ENCODE results near the gene RHPN2.

Gene RHPN2

GRCh38 chr19:33064792-33065550, at the start of gene RHPN2:
TSS of gene RHPN2 (minus strand) at chr19:33064888. CDS start at chr19:33064852, 36 bp downstream.
- no peak for DNase-seq

DNA sequence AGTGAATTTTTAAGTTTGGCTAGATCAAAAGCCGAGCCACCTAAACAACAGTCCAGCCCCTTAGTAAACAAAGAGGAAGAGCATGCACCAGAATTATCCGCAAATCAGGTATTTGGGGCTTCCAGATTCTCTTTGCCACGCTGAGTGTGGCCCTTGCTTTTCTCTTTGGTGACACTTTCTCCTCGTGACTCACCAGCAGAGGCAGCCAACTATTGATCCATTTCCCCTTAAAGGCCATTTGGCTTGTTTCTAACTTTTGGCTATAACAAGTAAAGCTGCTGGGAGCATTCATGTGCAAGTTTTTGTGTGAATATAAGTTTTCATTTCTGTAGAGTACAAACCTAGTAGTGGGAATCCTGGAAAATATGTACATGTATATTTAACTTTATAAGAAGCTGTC, 49.6 kb upstream of the RHPN2 start:
- no peak for DNase-seq

DNA sequence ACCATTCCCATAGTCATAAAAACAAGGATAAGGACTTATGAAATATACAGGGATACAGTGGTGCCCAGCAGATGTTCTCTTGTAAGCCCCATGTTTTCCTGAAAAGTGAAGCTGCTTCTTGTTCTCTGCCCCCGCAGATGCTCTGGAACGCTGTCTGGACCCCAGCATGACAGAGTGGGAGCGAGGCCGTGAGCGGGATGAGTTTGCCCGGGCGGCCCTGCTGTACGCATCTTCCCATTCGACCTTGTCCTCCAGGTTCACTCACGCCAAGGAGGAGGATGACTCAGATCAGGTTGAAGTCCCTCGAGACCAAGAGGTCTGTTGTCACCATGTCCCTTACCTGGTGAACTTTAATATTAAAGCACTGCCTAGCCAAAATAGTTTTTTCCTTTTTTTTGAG, 46.9 kb upstream of the RHPN2 start:
- DNase-seq, result no peak

GRCh38 chr19:33110137-33110910, 45.6 kb upstream of the RHPN2 start:
- DNase-seq, result no peak

DNA sequence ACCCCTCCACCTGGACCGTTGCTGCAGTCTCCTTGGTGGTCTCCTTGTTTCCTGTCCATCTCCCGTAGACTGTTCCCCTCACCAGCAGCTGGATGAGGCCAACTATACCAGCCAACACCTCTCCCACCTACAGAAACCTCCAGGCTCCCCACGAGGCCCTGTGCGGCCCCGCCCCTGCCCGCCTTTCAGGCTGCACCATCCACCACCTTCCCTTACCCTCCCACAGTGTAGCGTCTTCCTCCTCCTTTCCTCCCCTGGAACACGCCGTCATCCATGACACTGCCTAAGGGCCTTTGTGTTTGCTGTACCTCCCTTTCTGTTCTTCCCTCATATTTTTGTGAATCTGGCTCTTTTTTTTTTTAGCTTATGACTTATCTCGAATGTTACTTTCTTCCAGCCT, 43.5 kb upstream of the RHPN2 start:
- no peak for DNase-seq

DNA sequence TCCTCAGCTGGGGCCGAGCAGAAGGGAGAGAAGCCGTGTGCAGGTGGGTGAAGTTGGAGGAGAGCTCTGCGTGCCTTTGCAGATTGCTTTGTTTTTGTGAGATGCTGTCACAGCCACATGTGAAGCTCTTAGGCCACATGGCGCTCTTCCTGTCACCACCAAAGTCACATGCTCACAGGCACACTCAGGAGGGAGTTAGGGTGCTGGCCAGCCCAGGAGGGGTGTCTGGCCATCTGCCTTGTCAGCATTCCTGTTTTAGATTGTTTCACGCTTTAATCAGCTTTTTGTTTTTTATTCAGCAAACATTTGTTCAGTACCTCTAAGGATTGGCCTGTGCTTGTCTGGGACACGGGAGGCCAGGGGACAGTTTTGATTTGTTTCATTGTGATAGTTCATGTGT, 38.2 kb upstream of the RHPN2 start:
- no peak for DNase-seq

GRCh38 chr19:33100894-33101644, 36.4 kb upstream of the RHPN2 start:
- DNase-seq, result no peak

GRCh38 chr19:33098055-33098534, 33.4 kb upstream of the RHPN2 start:
- DNase-seq, result no peak

GRCh38 chr19:33096005-33096404, 31.3 kb upstream of the RHPN2 start:
- no peak for DNase-seq

DNA sequence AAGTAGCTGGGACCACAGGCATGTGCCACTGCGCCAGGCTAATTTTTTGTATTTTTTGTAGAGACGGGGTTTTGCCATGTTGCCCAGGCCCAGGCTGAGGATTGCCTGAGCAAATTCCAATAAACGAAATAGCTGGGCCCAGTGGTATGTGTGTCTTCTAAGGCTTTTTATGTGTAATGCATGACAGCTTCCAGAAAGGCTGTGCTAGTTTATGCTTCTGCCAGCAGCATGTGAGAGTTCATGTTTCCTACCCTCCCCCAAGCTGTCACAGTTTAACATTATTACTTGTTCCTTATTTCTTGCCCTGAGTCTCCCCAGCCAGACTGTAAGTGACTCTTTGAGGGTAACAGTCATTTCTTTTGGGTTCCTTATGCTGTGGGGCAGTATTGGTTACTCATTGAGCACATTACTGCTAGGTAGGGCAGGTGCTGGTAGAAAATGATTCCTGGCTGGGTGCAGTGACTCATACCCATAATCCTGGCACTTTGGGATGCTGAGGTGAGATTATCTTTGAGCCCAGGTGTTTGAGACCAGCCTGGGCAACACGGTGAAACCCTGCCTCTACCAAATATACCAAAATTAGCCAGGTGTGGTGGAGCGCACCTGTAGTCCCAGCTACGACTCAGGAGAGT, 29.9 kb upstream of the RHPN2 start:
- DNase-seq, result no peak

GRCh38 chr19:33093420-33094210, 28.9 kb upstream of the RHPN2 start:
- DNase-seq, result no peak

GRCh38 chr19:33090179-33090578, 25.5 kb upstream of the RHPN2 start:
- no peak for DNase-seq

DNA sequence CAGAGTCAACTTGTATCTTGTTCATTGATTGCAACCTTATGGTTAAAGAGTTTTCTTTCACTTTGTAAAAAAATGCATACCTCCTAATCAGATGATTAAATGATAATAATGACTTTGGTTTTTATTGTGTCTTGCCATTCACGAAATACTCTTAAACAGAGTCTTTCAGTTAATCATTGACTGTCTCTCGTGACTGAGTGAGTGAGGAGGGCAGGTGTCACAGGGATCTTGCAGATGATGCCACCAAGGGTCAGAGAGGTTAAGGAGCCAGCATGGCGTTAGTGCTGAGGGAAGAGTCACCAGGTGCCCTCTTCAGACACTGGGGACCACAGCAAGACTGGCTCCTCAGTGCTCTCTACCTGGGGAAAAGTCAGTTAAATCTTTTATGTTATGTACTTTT, 24.3 kb upstream of the RHPN2 start:
- DNase-seq, result no peak

DNA sequence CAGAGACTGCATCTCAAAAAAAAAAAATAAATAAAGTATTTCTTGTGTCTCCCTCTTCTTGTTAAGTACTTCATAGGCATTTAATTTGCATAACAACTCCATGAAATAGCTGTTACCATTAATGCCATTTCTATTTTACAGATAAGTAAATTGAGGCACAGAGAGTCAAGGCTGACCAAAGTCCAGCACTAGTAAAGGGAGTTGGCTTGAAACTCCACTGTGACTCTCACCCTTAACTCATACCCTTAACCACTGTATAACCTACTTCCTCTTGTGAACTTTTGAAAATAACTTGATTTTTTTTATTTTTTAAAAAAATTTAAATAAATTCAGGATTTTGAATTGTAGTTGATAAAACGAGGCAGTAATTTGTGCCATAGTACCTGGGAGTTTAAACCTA, 22.3 kb upstream of the RHPN2 start:
- no peak for DNase-seq

- no peak for DNase-seq
These were observed 21.0 kb upstream of the RHPN2 start for GRCh38 chr19:33085570-33086128.

DNA sequence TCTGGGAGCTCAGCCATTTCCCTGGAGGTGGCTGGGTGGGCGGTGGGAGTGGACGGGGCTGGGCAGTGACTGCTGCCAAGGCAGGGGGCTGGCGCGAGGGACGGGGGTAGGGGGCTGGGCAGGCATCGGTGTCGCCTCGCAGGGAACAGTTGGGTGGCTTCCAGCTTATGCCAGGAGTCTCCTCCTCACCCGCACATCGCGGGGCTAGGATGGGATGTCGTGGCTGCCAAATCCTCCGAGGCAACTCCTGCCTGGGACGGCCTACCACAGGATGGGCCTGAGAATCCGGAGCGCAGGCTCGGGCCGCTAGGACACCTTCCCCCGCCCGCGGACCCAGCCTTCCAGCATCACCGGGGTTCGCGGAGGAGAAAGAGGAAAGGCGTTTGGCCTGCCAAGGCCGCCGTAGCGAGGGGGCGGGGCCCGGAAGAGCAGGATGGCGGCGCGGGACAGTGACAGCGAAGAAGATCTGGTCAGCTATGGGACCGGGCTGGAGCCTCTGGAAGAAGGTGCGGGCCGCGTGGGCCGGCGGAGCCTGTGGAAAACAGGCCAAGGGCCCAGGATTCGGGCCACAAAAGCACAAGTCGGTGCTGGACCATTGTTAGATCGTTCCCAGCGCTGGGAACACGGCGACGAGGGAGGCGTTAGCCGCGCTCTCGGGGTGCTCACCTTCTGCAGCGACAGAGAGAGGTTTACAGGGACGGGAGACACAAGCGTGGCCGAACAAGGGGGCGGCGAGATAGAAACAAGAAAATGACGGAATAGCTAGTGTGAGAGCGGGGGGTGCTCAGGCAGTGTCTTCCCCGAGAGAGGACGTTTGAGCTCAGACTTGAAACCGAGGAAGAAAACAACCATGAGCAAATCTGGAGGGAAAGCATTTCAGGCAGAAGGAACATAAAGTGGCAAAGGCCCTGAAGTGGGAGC, 16.3 kb upstream of the RHPN2 start, which contains the start of gene GPATCH1:
Gene GPATCH1 (plus strand): TSS at position 421 of the 921 bp plus-strand sequence. CDS start 13 bp downstream, at position 434.
- DNase-seq, result peak; percentile 56

DNA sequence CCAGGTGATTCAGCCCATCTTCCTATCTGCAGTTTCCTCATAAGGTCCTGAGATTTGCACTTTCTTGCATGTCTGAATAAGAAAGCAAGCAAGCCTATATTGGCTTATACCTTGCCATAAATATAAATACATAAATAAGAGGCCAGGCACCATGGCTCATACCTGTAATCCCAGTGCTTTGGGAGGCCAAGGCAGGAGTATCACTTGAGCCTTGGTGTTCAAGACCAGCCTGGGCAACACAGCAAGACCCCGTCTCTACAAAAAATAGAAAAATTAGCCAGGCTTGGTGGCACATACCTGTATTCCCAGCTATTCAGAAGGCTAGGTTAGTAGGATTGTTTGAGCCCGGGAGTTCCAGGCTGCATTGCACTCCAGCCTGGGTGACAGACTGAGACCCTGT, 10.8 kb upstream of the RHPN2 start:
- no peak for DNase-seq

GRCh38 chr19:33071887-33072286, 7.2 kb upstream of the RHPN2 start:
- DNase-seq, result no peak

- no peak for DNase-seq
These were observed 2.4 kb upstream of the RHPN2 start for GRCh38 chr19:33067121-33067520.

GRCh38 chr19:33066543-33066942, 1.9 kb upstream of the RHPN2 start:
- DNase-seq, result no peak

GRCh38 chr19:33064458-33064791, 263 bp downstream of the RHPN2 start:
- DNase-seq, result no peak
